Liver (tissue), 9 donors: ENCODE data around the gene ANKMY1. TPM values are rescaled to one million over a fixed set of nuclear protein-coding genes. Genes with fewer than 3 reads are reported as not detected.

Experiments
- DNase-seq: peaks from one replicate; pipeline ENCODE4 v3.0.0-alpha.2; 2017; ENCODE audit warnings: low spot score
- H3K27ac ChIP-seq, 2 donors: one replicate each; pipeline ENCODE4 v1.7.0; 2013; ENCODE audit warnings: inconsistent platforms in 2 of 2, low read length in 2 of 2, control low read depth in 1 of 2, low read depth in 1 of 2, mild to moderate bottlenecking in 1 of 2
- H3K27me3 ChIP-seq, 4 donors: one replicate each; pipeline versions ENCODE4 v1.6.1 to v1.7.0; 2013; ENCODE audit warnings: low read length in 3 of 4, inconsistent platforms in 1 of 4, mild to moderate bottlenecking in 1 of 4, moderate library complexity in 1 of 4; ENCODE audit not compliant: control insufficient read depth in 4 of 4, insufficient read depth in 4 of 4
- H3K36me3 ChIP-seq, 4 donors: one replicate each; pipeline versions ENCODE4 v1.6.1 to v1.7.0; 2013; ENCODE audit warnings: low read length in 3 of 4, mild to moderate bottlenecking in 3 of 4, low read depth in 1 of 4, moderate library complexity in 1 of 4; ENCODE audit not compliant: control insufficient read depth in 4 of 4, insufficient read depth in 3 of 4
- H3K4me1 ChIP-seq, 4 donors: one replicate each; pipeline versions ENCODE4 v1.6.1 to v1.7.0; 2013; ENCODE audit warnings: low read length in 3 of 4, mild to moderate bottlenecking in 3 of 4, moderate library complexity in 1 of 4; ENCODE audit not compliant: control insufficient read depth in 4 of 4, insufficient read depth in 4 of 4
- H3K4me3 ChIP-seq, 3 donors: one replicate each; pipeline versions ENCODE4 v1.6.1 to v1.7.0; 2013; ENCODE audit warnings: low read length in 3 of 3, control low read depth in 1 of 3, low read depth in 1 of 3, mild to moderate bottlenecking in 1 of 3
- H3K9ac ChIP-seq, 2 donors: one replicate each; pipeline ENCODE4 v1.7.0; 2013; ENCODE audit warnings: low read length in 2 of 2, mild to moderate bottlenecking in 2 of 2, moderate library complexity in 2 of 2, control low read depth in 1 of 2, low read depth in 1 of 2
- H3K9me3 ChIP-seq, 4 donors: one replicate each; pipeline versions ENCODE4 v1.6.1 to v1.7.0; 2013; ENCODE audit warnings: low read length in 3 of 4; ENCODE audit not compliant: control insufficient read depth in 4 of 4
- CTCF ChIP-seq: fragments of 150-350 bp; IDR thresholded peaks from 2 replicates; pipeline ENCODE4 v1.5.1; 2017; ENCODE audit warnings: improper control_type of control experiment, low read depth, low read length; ENCODE audit not compliant: missing input control
- EGR1 ChIP-seq, 2 donors: IDR thresholded peaks; 2 replicates each; pipeline ENCODE4 v1.6.1; 2016 to 2018; ENCODE audit warnings: antibody characterized with exemption in 2 of 2, low read depth in 2 of 2
- HNF4G ChIP-seq: IDR thresholded peaks from 2 replicates; pipeline ENCODE4 v1.6.1; 2016; ENCODE audit warnings: antibody characterized with exemption
- JUND ChIP-seq, 2 donors: IDR thresholded peaks; 2 replicates each; pipeline ENCODE4 v1.6.1; 2016; ENCODE audit warnings: antibody characterized with exemption in 2 of 2
- REST ChIP-seq: IDR thresholded peaks from 2 replicates; pipeline ENCODE4 v1.6.1; 2016; ENCODE audit warnings: antibody characterized with exemption, mild to moderate bottlenecking
- SP1 ChIP-seq: IDR thresholded peaks from 2 replicates; pipeline ENCODE4 v1.6.1; 2018; ENCODE audit warnings: antibody characterized with exemption, mild to moderate bottlenecking
- TAF1 ChIP-seq: conservative IDR thresholded peaks from 2 replicates; pipeline ENCODE4 v1.6.1; 2016; ENCODE audit warnings: antibody characterized with exemption, mild to moderate bottlenecking
- YY1 ChIP-seq: IDR thresholded peaks from 2 replicates; pipeline ENCODE4 v1.6.1; 2016; ENCODE audit warnings: antibody characterized with exemption, mild to moderate bottlenecking
- WGBS: extraction: QIAGEN DNeasy Blood & Tissue Kit; methylation state at CpG from one replicate; pipeline ENCODE4 v1.1.7; 2013; 5-methylcytosine and 5-hydroxymethylcytosine counted together
- polyA plus RNA-seq, 2 donors: library from polyadenylated mRNA; stranded (reverse) in 1 of 2; unstranded in 1 of 2; fragments of 200-250 nt in 1 of 2; fragments of >200 nt in 1 of 2; fragmentation: Nextera tagmentation in 1 of 2; extraction: Ambion mirVana in 1 of 2; gene quantifications; one replicate each; pipeline versions ENCODE4 v1.2.1 to v1.2.3, GENCODE V29; 2013 to 2015
- total RNA-seq, 2 donors: library from RNA; depleted of rRNA; stranded (reverse); fragments of >200 nt; gene quantifications; one replicate each; pipeline ENCODE4 v1.2.3, GENCODE V29; 2014
- donor health status: healthy.
- donor health status: healthy.
- donor health status: healthy.
- donor health status: healthy.
- donor health status: healthy.

The ANKMY1 gene
- total and polyA plus RNA-seq, 4 donors = 2.5 to 12.8 (median 4.2) TPM

- DNase-seq = no peak
- peaks cover 0 to 2% (median 0%) of the 10 kb centered on the region in 4 donors for H3K9me3 ChIP-seq
- H3K4me1 ChIP-seq = no peaks in the 10 kb centered on the region
- no peaks in the 10 kb centered on the region for H3K27me3 ChIP-seq
- no peak overlapping the region for H3K27ac ChIP-seq
- no peak overlapping the region for H3K4me3 ChIP-seq
- 95% methylated on average over 11 of the region's 11 CpGs for WGBS
- TF ChIP-seq JUND (IDR thresholded peaks at IDR 0.05) = no peak
- TF ChIP-seq SP1 = no peak
- TF ChIP-seq REST = no peak
- no peak for TF ChIP-seq TAF1
- H3K9ac ChIP-seq = no peak overlapping the region
- H3K36me3 ChIP-seq = no peaks in the 10 kb centered on the region
Measured at GRCh38 chr2:240482141-240482540, 75.6 kb downstream of the ANKMY1 start.

- 95% methylated on average over 5 of the region's 5 CpGs for WGBS
- DNase-seq = peak; percentile 30
Measured at GRCh38 chr2:240481720-240482119, 76.1 kb downstream of the ANKMY1 start.

GRCh38 chr2:240480834-240481623, 76.8 kb downstream of the ANKMY1 start:
- Histone ChIP-seq H3K27ac (no peak overlapping the region), H3K4me1 (no peaks in the 10 kb centered on the region), H3K9ac (no peak overlapping the region), H3K27me3 (no peaks in the 10 kb centered on the region), H3K4me3 (no peak overlapping the region), H3K9me3 (peaks cover 0 to 2% (median 0%) of the 10 kb centered on the region in 4 donors), H3K36me3 (no peaks in the 10 kb centered on the region)
- TF ChIP-seq YY1 = no peak
- TF ChIP-seq HNF4G = no peak
- no peak for TF ChIP-seq SP1
- no peak for TF ChIP-seq CTCF
- no peak for TF ChIP-seq EGR1 (IDR thresholded peaks at IDR 0.05; ENCODE audit: low read depth in 2 of 2)
- 96% methylated on average over 25 of the region's 25 CpGs for WGBS
- no peak for DNase-seq

More at GRCh38 chr2:240481720-240482119, 76.1 kb downstream of the ANKMY1 start:
- no peak for TF ChIP-seq HNF4G
- no peak overlapping the region for H3K9ac ChIP-seq
- H3K27ac ChIP-seq = no peak overlapping the region
- no peak overlapping the region for H3K4me3 ChIP-seq
- no peaks in the 10 kb centered on the region for H3K4me1 ChIP-seq
- no peaks in the 10 kb centered on the region for H3K36me3 ChIP-seq
- H3K9me3 ChIP-seq = peaks cover 0 to 2% (median 0%) of the 10 kb centered on the region in 4 donors
- no peaks in the 10 kb centered on the region for H3K27me3 ChIP-seq
